ENCODE results near the gene PARP14.

DNA sequence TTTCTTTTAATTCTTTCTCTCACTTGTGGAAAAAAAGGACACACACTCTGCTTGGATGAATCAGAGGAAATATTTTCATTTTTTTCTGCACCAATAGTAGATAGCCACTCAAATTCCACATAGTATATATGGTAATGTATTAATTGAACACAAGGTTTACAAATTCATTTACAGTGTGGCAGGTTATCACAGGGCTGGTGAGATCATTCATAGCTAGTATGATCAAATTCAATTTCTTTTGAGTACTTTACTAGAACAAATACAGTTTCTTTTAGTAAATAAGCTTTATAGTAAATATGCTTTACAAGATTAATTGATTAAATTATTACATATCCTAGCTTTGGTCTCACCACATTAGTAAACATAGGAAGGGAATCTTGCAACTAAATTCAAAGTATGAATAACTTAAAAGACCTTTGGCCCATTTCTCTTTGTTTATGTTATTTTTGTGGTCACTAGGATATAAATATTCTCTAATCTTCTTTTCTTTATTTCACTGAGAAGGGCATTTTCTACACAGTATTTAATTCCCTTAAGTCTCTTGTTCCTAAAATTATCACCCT is 40.1 kb upstream of the PARP14 start:
- TF ChIP-seq POLR2AphosphoS5 (IDR thresholded peaks at IDR 0.05; ENCODE audit: low read depth, low read length) (no peak), POLR2A (IDR thresholded peaks at IDR 0.05; ENCODE audit: low read depth, low read length) (no peak), TAF1 (IDR thresholded peaks at IDR 0.05; ENCODE audit: borderline replicate concordance, low read depth, low read length) (no peak)

Data from GM12892 (cell line).